IMR-90 (cell line): ENCODE data around the gene LMX1A. TPM values are rescaled to one million over a fixed set of nuclear protein-coding genes. Genes with fewer than 3 reads are reported as not detected.

ENCODE experiments used
- ATAC-seq: fragments of 200-7000 bp; cut with Tn5 transposase; 2 replicates; pipeline ENCODE4 v1.9.1; 2020; ENCODE audit warnings: low read depth, mild to moderate bottlenecking, moderate library complexity
- BruUV-seq: library from RNA; stranded (reverse); fragments of 400-500 nt; replicated peaks from 2 replicates; lab custom pipeline; 2021; lab: Mats Ljungman, UMichigan
- CTCF ChIA-PET: fragments of 300-600 bp; formaldehyde crosslinking; extraction: SDS; loops from one replicate; lab custom pipeline; 2021; ENCODE audit warnings: antibody characterized with exemption; lab: Yijun Ruan, JAX
- POLR2A ChIA-PET: fragments of 300-600 bp; sonication (Branson Sonifier 250); formaldehyde crosslinking; loops from one replicate; lab custom pipeline; 2022; ENCODE audit warnings: antibody characterized with exemption; ENCODE audit not compliant: unreplicated experiment; lab: Charles Lee
- DNase-seq: peaks from one replicate; pipeline ENCODE4 v3.0.0; 2013
- H2AFZ ChIP-seq: replicated peaks from 2 replicates; pipeline ENCODE3; 2013; ENCODE audit warnings: low read length, mild to moderate bottlenecking; ENCODE audit not compliant: poor library complexity
- H2AK5ac ChIP-seq: 2 replicates; pipeline ENCODE4 v1.6.1; 2013; ENCODE audit warnings: low read depth, low read length, inconsistent platforms
- H2AK9ac ChIP-seq: replicated peaks from 2 replicates; pipeline ENCODE3; 2013; ENCODE audit warnings: mild to moderate bottlenecking, low read depth, low read length, moderate library complexity; ENCODE audit not compliant: poor library complexity
- H2BK120ac ChIP-seq: 2 replicates; pipeline ENCODE4 v1.6.1; 2013; ENCODE audit warnings: low read depth, low read length, inconsistent platforms
- H2BK15ac ChIP-seq: 3 replicates; pipeline ENCODE4 v1.6.1; 2013; ENCODE audit warnings: low read depth, low read length, inconsistent platforms
- H2BK20ac ChIP-seq: 2 replicates; pipeline ENCODE4 v1.6.1; 2013; ENCODE audit warnings: low read depth, mild to moderate bottlenecking, inconsistent platforms, low read length, moderate library complexity
- H2BK5ac ChIP-seq: 2 replicates; pipeline ENCODE4 v1.6.1; 2013; ENCODE audit warnings: mild to moderate bottlenecking, low read depth, low read length, inconsistent platforms; ENCODE audit not compliant: poor library complexity, severe bottlenecking
- H3K14ac ChIP-seq: replicated peaks from 2 replicates; pipeline ENCODE4 v1.6.1; 2013; ENCODE audit warnings: low read depth, low read length, inconsistent platforms
- H3K18ac ChIP-seq: 2 replicates; pipeline ENCODE4 v1.6.1; 2013; ENCODE audit warnings: low read depth, low read length, control low read depth
- H3K23ac ChIP-seq: 2 replicates; pipeline ENCODE4 v1.6.1; 2013; ENCODE audit warnings: low read depth, low read length, inconsistent platforms
- H3K27ac ChIP-seq: 2 replicates; pipeline ENCODE4 v1.5.1; 2013; ENCODE audit warnings: mild to moderate bottlenecking, control low read depth, low read length; ENCODE audit not compliant: insufficient read depth
- H3K27me3 ChIP-seq: 2 replicates; pipeline ENCODE4 v1.6.1; 2013; ENCODE audit warnings: low read length; ENCODE audit not compliant: control insufficient read depth, insufficient read depth
- H3K36me3 ChIP-seq: 2 replicates; pipeline ENCODE4 v1.6.1; 2013; ENCODE audit warnings: low read length, mixed read lengths; ENCODE audit not compliant: control insufficient read depth, insufficient read depth
- H3K4ac ChIP-seq: 2 replicates; pipeline ENCODE4 v1.6.1; 2013; ENCODE audit warnings: low read depth, low read length, inconsistent platforms
- H3K4me1 ChIP-seq: 2 replicates; pipeline ENCODE4 v1.6.1; 2013; ENCODE audit warnings: low read length, mixed read lengths; ENCODE audit not compliant: control insufficient read depth, insufficient read depth
- H3K4me2 ChIP-seq: 2 replicates; pipeline ENCODE4 v1.6.1; 2013; ENCODE audit warnings: low read depth, mild to moderate bottlenecking, control low read depth, low read length, moderate library complexity
- H3K4me3 ChIP-seq: 2 replicates; pipeline ENCODE4 v1.5.1; 2013; ENCODE audit warnings: low read depth, mild to moderate bottlenecking, control low read depth, low read length, moderate library complexity; ENCODE audit not compliant: insufficient read depth
- H3K56ac ChIP-seq: 2 replicates; pipeline ENCODE4 v1.6.1; 2013; ENCODE audit warnings: low read length, inconsistent platforms; ENCODE audit not compliant: insufficient read depth; ENCODE audit errors: extremely low read depth
- H3K79me1 ChIP-seq, 2 experiments: 2 replicates each; pipeline ENCODE4 v1.6.1; 2013; ENCODE audit warnings: low read length in 2 of 2, inconsistent platforms in 1 of 2, low read depth in 1 of 2
- H3K9ac ChIP-seq: 2 replicates; pipeline ENCODE4 v1.6.1; 2013; ENCODE audit warnings: low read depth, low read length, control low read depth
- H3K9me1 ChIP-seq: 2 replicates; pipeline ENCODE4 v1.6.1; 2013; ENCODE audit warnings: low read length, inconsistent platforms; ENCODE audit not compliant: insufficient read depth
- H3K9me3 ChIP-seq: 2 replicates; pipeline ENCODE4 v1.6.1; 2013; ENCODE audit warnings: low read length; ENCODE audit not compliant: control insufficient read depth, insufficient read depth
- H4K20me1 ChIP-seq: 2 replicates; pipeline ENCODE4 v1.6.1; 2013; ENCODE audit warnings: low read length, inconsistent platforms; ENCODE audit not compliant: insufficient read depth
- H4K5ac ChIP-seq: 2 replicates; pipeline ENCODE4 v1.6.1; 2013; ENCODE audit warnings: mild to moderate bottlenecking, low read depth, low read length, control low read depth
- H4K8ac ChIP-seq, 2 experiments: 2 replicates each; pipeline ENCODE4 v1.6.1; 2013; ENCODE audit warnings: low read depth in 2 of 2, low read length in 2 of 2, control low read depth in 1 of 2, inconsistent platforms in 1 of 2
- H4K91ac ChIP-seq: 2 replicates; pipeline ENCODE4 v1.6.1; 2013; ENCODE audit warnings: low read depth, low read length, inconsistent platforms; ENCODE audit not compliant: insufficient read depth
- BHLHE40 ChIP-seq: fragments of 150-350 bp; IDR thresholded peaks from 2 replicates; pipeline ENCODE4 v1.6.1; 2016; ENCODE audit warnings: mild to moderate bottlenecking, low read depth, low read length
- CEBPB ChIP-seq: IDR thresholded peaks from 2 replicates; pipeline ENCODE4 v1.6.1; 2012; ENCODE audit warnings: low read depth, low read length, improper control_type of control experiment
- CHD1 ChIP-seq: IDR thresholded peaks from 2 replicates; pipeline ENCODE4 v1.6.1; 2012; ENCODE audit warnings: low read depth, low read length, improper control_type of control experiment
- ELK1 ChIP-seq: fragments of 150-350 bp; IDR thresholded peaks from 2 replicates; pipeline ENCODE4 v1.6.1; 2016; ENCODE audit warnings: low read depth, mild to moderate bottlenecking, low read length, moderate library complexity, borderline replicate concordance
- FOS ChIP-seq: fragments of 150-350 bp; IDR thresholded peaks from 2 replicates; pipeline ENCODE4 v1.6.1; 2016; ENCODE audit warnings: low read depth, low read length
- MAFK ChIP-seq: IDR thresholded peaks from 2 replicates; pipeline ENCODE4 v1.6.1; 2012; ENCODE audit warnings: low read depth, low read length, improper control_type of control experiment
- NFE2L2 ChIP-seq: fragments of 150-350 bp; IDR thresholded peaks from 2 replicates; pipeline ENCODE4 v1.6.1; 2016; ENCODE audit warnings: low read depth, mild to moderate bottlenecking, low read length
- RAD21 ChIP-seq: IDR thresholded peaks from 2 replicates; pipeline ENCODE4 v1.6.1; 2012; ENCODE audit warnings: low read length, improper control_type of control experiment
- SMC3 ChIP-seq: fragments of 150-350 bp; IDR thresholded peaks from 2 replicates; pipeline ENCODE4 v1.6.1; 2016; ENCODE audit warnings: low read depth, mild to moderate bottlenecking, antibody characterized with exemption, low read length, moderate library complexity
- USF2 ChIP-seq: fragments of 150-350 bp; IDR thresholded peaks from 2 replicates; pipeline ENCODE4 v1.6.1; 2017; ENCODE audit warnings: mild to moderate bottlenecking, antibody characterized with exemption, low read length, low read depth
- WGBS, 2 experiments: methylation state at CpG; one replicate each; pipeline versions ENCODE4 v1.1.5 to v1.1.7; 2013; ENCODE audit warnings: missing lambda C conversion rate in 2 of 2; ENCODE audit not compliant: insufficient read length in 1 of 2; ENCODE audit errors: extremely low coverage in 2 of 2; 5-methylcytosine and 5-hydroxymethylcytosine counted together
- dilution Hi-C: fragments of 300-500 bp; cut with HindIII; formaldehyde crosslinking; loops from one replicate; pipeline ENCODE4 v1.14.3; 2018; ENCODE audit warnings: low sequenced_read_pairs; ENCODE audit not compliant: unreplicated experiment
- in situ Hi-C: fragments of 300-500 bp; cut with MboI; formaldehyde crosslinking; loops from 3 replicates; pipeline ENCODE4 v1.14.3; 2019; ENCODE audit warnings: low sequenced_read_pairs, inconsistent platforms, mixed read lengths
- intact Hi-C: fragments of 100-400 bp; cut with micrococcal nuclease; formaldehyde crosslinking; loops from 2 replicates; pipeline ENCODE4 v1.10.0; 2022
- polyA plus RNA-seq, 3 experiments: library from polyadenylated mRNA; depleted of rRNA; stranded (reverse); fragments of >200 nt; gene quantifications; 2 replicates each; pipeline ENCODE4 v1.2.3, GENCODE V29; 2012; ENCODE audit warnings: low replicate concordance in 1 of 3
- total RNA-seq: library from RNA; depleted of rRNA; stranded (reverse); fragments of >200 nt; gene quantifications from 2 replicates; pipeline ENCODE4 v1.2.3, GENCODE V29; 2012

The LMX1A gene
- total and polyA plus RNA-seq, 2 of the 4 experiments (the other 2 are of a cell fraction) = not detected

GRCh38 chr1:165289556-165289955 lies 67.0 kb downstream of the LMX1A start:
- Histone ChIP-seq H4K8ac (no peak overlapping the region), H2AK5ac (no peak overlapping the region), H3K36me3 (no peaks in the 10 kb centered on the region), H3K4me2 (no peak overlapping the region), H4K5ac (no peak overlapping the region), H3K27ac (no peak overlapping the region), H3K23ac (no peak overlapping the region), H4K20me1 (no peaks in the 10 kb centered on the region), H3K27me3 (no peaks in the 10 kb centered on the region), H2BK120ac (no peak overlapping the region), H3K4me1 (no peaks in the 10 kb centered on the region), H4K91ac (no peak overlapping the region), H3K18ac (no peak overlapping the region), H3K9me3 (no peaks in the 10 kb centered on the region), H3K79me1 (no peaks in the 10 kb centered on the region), H3K14ac (no peak overlapping the region), H2BK20ac (no peak overlapping the region), H2AFZ (no peak overlapping the region), H2BK5ac (no peak overlapping the region), H3K4ac (no peak overlapping the region), H3K56ac (no peak overlapping the region), H3K9me1 (no peaks in the 10 kb centered on the region), H3K9ac (no peak overlapping the region), H2AK9ac (no peak overlapping the region), H3K4me3 (no peak overlapping the region), H2BK15ac (no peak overlapping the region)
- in situ Hi-C loops = no loop called here
- no CpG with 5 or more reads among the region's 3 CpGs for WGBS, 2 experiments
- ChIA-PET CTCF (no interaction called here), POLR2A (no interaction called here)
- TF ChIP-seq BHLHE40 (no peak), MAFK (no peak), FOS (no peak), ELK1 (no peak), CHD1 (no peak), SMC3 (no peak), CEBPB (no peak), USF2 (no peak), NFE2L2 (no peak), RAD21 (no peak)
- BruUV-seq = no TSS peak
- no peak for ATAC-seq
- intact Hi-C loops = no loop called here
- dilution Hi-C loops = no loop called here
- DNase-seq = no peak
